Measurements from ENCODE around the gene ABHD1.

The ABHD1 gene

GRCh38 chr2:27086724-27087593 is 36.7 kb upstream of the ABHD1 start, which contains the start of gene KHK:
Gene KHK, plus strand, starts transcription at chr2:27086772. Its CDS starts 488 bp downstream, at chr2:27087260.
- DNase-seq (ENCODE audit: low read depth), result no peak

- DNase-seq (ENCODE audit: low read depth), result no peak
These were observed 35.7 kb upstream of the ABHD1 start for GRCh38 chr2:27087823-27088410.

- no peak for DNase-seq (ENCODE audit: low read depth)
These were observed 35.0 kb upstream of the ABHD1 start for GRCh38 chr2:27088634-27089033.

- DNase-seq (ENCODE audit: low read depth), result no peak
These were observed 34.3 kb upstream of the ABHD1 start for GRCh38 chr2:27089111-27089954.

- no peak for DNase-seq (ENCODE audit: low read depth)
These were observed 31.6 kb upstream of the ABHD1 start for GRCh38 chr2:27091746-27092695.

- DNase-seq (ENCODE audit: low read depth), result no peak
These were observed 30.8 kb upstream of the ABHD1 start for GRCh38 chr2:27092696-27093429.

- DNase-seq (ENCODE audit: low read depth), result no peak
These were observed 29.9 kb upstream of the ABHD1 start for GRCh38 chr2:27093430-27094352.

GRCh38 chr2:27094353-27094984 is 29.1 kb upstream of the ABHD1 start:
- DNase-seq (ENCODE audit: low read depth), result no peak

- no peak for DNase-seq (ENCODE audit: low read depth)
These were observed 28.2 kb upstream of the ABHD1 start for GRCh38 chr2:27095427-27095744.

- DNase-seq (ENCODE audit: low read depth), result no peak
These were observed 27.6 kb upstream of the ABHD1 start for GRCh38 chr2:27095745-27096651.

- no peak for DNase-seq (ENCODE audit: low read depth)
These were observed 26.8 kb upstream of the ABHD1 start for GRCh38 chr2:27096748-27097297.

GRCh38 chr2:27097341-27097740 is 26.3 kb upstream of the ABHD1 start:
- no peak for DNase-seq (ENCODE audit: low read depth)

- no peak for DNase-seq (ENCODE audit: low read depth)
These were observed 24.2 kb upstream of the ABHD1 start for GRCh38 chr2:27099334-27099955.

GRCh38 chr2:27100036-27100435 is 23.6 kb upstream of the ABHD1 start:
- DNase-seq (ENCODE audit: low read depth), result no peak

- no peak for DNase-seq (ENCODE audit: low read depth)
These were observed 21.3 kb upstream of the ABHD1 start for GRCh38 chr2:27102329-27102728.

GRCh38 chr2:27105981-27106380 is 17.6 kb upstream of the ABHD1 start:
- DNase-seq (ENCODE audit: low read depth), result no peak

GRCh38 chr2:27108221-27108620 is 15.4 kb upstream of the ABHD1 start:
- no peak for DNase-seq (ENCODE audit: low read depth)

Measured in activated T-helper 9 cell treated with anti-CD3 and anti-CD28 coated beads, Interleukin-2, amount 50 U/mL, for 16 hours (primary cell).